Stimulated activated CD4-positive, alpha-beta T cell treated with anti-CD3 and anti-CD28 coated beads, Interleukin-15, amount 100 ng/mL, for 48 hours (primary cell): ENCODE data around the gene NTNG1.
"Not testable (repeated sequence)": the region's sequence is repeated elsewhere in the genome, so short reads cannot be mapped to it uniquely, and the experiment has no call there.

ENCODE experiments used
- DNase-seq, 2 donors: peaks; one replicate each; pipeline ENCODE4 v3.0.0-alpha.2; 2020; ENCODE audit warnings: low read depth in 2 of 2

Gene NTNG1

GRCh38 chr1:107140703-107141490 lies at the start of gene NTNG1:
Gene NTNG1, plus strand, starts transcription at chr1:107141039.
- no peak for DNase-seq

DNA sequence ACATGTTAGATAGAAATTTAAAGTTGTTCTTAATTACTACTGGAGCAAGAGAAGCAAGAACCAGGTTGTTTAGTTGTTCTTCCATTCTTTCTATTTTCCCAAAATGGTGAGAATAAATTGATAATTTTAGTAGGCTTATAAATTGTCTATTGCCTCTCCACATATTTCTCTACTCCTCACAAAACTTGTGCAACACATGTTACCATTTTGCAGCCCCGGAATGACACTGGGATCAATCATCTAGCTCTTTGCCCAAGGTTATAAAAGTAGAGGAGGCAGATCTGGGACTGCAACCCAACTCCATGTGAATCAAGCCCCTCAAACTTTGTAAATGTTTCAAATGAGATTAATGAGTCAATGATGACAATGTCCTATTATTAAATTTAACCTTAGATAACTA lies 49.4 kb upstream of the NTNG1 start:
- no peak for DNase-seq

- not testable (repeated sequence) for DNase-seq
These were observed 47.4 kb upstream of the NTNG1 start for GRCh38 chr1:107093395-107093794.

- DNase-seq, result no peak
These were observed 45.2 kb upstream of the NTNG1 start for GRCh38 chr1:107095647-107096046.

DNA sequence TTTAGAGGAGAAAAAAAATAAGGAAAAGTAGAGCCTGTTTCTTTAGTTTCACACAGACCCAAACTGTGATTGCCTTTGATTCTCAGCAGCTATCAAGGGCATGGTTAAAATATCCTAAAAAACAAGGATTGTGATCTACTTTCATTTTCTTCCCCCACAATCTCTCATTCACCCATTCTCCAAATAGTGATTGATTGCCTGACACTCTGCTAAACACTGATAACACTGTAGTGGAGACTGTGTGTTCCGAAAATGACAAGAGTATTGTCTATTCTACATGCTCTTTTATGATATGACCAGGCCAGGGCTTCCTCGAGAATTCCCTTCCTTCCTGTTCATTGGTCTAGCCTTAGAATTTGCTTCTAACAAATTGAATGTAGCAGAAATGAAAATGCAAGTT lies 44.1 kb upstream of the NTNG1 start:
- no peak for DNase-seq

DNA sequence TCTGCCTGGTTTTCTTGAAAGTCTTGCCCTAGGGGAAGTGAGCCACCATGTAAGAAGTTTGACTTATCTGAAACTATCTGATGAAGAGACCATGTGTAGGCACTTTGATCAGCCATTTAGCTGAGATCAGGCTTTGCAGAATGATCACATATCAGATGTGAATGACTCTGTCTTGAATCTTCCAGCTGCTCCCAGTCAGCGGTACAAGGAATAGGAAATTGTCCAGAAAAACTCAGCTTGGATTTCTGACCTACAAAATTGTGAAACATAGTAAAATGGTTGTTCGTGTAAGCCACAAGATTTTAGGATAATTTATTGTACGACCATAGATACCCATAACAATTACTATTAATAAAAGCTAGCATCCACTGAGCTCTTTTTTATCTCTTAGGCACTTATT lies 41.9 kb upstream of the NTNG1 start:
- no peak for DNase-seq

DNA sequence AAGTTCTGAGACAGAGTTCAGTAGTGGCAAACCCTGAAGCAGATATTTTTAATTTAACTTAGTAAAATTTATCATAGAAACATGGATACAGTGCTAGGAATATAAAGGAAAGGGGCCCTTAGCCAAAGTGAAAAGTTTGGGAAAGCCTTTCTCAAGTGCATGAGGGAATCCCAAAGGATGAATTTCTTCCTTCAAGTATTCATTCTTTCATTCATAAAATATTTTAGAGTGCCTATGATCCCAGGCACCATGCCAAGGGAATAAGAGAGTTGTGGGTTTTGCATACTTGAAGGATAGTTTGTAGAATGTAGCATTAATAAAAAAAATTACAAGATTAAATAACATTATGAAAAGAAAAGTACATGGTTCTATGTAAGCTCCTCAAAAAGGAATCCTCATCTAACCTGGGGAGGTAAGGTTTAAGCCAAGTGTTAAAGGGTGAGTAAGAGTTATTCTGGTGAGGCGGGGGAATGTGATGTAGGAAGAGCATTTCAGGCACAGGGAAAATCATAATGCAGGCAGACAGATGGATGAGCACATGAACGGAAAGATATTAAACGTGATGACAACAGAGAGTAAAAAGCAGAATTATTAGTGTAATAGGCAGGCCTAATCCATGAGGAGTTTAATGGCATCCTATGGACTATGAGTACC lies 40.4 kb upstream of the NTNG1 start:
- no peak for DNase-seq

- no peak for DNase-seq
These were observed 34.9 kb upstream of the NTNG1 start for GRCh38 chr1:107105914-107106313.

GRCh38 chr1:107110326-107110725 lies 30.5 kb upstream of the NTNG1 start:
- no peak for DNase-seq

- DNase-seq, result no peak
These were observed 24.5 kb upstream of the NTNG1 start for GRCh38 chr1:107116306-107116790.

GRCh38 chr1:107122225-107122624 lies 18.6 kb upstream of the NTNG1 start:
- no peak for DNase-seq

- no peak for DNase-seq
These were observed 17.1 kb upstream of the NTNG1 start for GRCh38 chr1:107123741-107124140.

DNA sequence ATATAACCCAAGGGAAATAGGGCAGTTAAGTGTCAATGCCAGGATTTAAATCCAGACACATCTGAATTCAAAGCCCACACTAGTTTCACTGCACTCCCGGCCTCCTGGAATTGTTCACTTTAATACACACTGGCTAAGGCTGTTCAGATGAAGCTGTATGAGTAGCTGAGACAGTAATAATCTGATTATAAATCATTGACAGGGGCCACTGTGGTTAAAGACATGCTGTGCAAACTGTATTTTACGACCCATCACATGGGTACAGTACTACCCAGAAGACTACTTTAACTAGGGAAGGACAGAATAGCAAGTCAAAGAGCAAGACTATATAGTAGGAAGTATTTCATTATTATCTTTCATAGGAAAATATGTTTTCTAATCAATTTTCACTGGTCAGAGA lies 16.1 kb upstream of the NTNG1 start:
- DNase-seq, result no peak

DNA sequence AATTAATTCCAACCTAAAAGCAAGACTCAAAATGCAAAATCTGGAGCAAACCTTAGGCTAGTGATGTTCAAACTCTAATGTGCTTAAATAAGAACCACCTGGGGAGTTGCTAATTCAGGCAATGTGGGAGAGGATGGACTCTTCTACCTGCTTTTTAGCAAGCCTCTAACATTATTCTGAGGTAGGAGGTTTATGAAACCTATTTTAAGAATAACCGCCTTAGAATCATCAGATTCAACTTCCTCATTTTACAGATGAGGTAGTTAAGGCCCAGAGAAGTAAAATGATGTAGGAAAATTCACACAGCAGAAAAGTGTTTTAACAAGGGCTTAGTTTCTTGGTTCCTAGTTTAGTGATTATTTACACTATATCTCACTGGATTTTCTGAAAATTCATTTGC lies 8.6 kb upstream of the NTNG1 start:
- no peak for DNase-seq

- no peak for DNase-seq
These were observed 8.1 kb upstream of the NTNG1 start for GRCh38 chr1:107132780-107133179.

- DNase-seq, result no peak
These were observed 5.4 kb upstream of the NTNG1 start for GRCh38 chr1:107135463-107135862.

DNA sequence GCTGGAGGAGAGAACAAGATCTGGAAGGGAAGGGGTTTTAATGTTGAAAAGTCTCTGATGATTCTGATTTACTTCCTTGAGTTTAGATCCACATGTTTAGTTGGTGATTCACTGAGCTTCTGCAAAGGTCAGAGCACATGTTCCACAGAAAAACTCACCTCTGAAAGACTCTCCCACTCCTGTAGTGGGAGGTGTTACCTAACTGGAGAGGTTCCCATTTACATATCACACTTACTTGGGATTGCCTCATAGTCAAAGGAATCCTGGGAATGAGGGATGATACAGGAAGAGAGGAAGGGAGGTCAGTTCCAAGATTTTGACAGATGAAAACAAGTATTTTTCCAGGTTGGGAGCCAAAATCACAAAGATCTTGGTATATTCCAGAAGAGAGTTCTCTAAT lies 2.7 kb upstream of the NTNG1 start:
- no peak for DNase-seq

DNA sequence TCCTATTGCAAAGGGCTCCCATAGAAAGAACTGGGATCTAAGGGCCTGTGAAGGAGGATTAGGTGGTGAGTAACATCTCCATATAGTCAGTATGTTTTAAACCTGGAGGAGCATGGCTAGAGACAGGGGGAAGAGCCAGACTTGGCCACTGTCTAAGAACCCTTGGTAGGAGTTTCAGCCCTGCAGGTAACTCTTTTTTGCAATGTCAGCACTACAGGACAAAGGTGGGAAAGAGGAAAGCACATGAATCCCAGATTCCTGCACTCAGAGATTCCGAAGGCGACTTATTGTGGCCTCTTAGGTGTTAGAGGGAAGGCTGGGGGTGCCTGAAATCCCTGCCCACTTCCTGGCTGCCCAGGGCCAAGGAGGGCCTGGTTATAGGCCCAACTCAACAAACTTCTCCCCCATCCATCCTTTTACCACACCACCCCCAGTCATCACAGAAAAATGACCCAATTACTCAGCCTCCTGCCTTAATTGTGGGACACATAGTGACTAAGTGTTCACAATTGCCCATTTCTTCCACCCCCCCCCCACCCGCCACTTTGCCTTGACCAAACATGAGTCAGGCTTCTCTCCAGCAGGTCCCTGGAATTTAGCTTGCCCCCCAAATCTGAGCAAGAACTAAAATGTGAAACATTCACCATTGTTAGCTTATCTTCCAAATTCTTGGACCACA lies 1.9 kb upstream of the NTNG1 start:
- DNase-seq, result no peak

DNA sequence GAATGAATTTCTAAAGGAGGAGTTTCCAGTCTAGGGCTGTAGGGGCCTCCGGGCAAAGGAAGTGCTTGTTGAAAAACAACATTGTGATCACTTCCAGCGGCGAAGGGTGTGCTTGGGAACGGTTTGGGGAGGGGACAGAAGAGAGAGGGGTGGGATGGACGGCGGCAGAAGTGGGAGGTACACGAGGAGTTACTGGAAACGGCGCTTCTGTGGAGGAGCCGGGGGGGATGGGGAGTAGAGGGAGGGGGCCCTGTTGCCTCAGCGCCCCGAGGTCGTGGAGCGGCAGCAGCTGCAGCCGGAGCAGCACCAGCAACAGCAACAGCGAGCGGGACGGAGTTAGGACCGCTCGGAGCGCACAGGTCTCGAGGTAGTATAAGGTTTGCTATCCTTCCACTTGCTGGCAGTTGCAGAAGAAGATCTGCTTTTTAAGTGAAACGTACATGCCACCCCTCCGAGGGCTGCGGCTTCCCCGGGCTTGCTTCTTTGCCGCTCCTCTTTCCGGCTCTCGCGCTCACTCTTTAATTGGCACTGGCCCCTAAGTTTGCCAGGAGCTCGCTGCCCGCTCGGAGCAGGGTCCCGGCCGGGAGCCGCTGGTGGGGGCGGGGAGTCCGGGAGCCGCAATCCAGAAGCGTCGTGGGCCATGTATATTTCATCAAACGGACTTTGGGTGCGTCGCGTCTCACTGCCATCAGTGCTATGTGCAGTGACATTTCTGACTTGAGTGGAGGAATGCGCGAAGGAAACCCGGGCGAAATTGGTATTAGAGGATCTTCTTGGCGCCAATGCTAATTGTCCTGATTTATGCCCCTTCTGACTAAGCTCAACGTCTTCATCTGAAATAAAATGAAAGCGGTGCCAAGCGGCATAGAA lies 771 bp upstream of the NTNG1 start:
- no peak for DNase-seq

DNA sequence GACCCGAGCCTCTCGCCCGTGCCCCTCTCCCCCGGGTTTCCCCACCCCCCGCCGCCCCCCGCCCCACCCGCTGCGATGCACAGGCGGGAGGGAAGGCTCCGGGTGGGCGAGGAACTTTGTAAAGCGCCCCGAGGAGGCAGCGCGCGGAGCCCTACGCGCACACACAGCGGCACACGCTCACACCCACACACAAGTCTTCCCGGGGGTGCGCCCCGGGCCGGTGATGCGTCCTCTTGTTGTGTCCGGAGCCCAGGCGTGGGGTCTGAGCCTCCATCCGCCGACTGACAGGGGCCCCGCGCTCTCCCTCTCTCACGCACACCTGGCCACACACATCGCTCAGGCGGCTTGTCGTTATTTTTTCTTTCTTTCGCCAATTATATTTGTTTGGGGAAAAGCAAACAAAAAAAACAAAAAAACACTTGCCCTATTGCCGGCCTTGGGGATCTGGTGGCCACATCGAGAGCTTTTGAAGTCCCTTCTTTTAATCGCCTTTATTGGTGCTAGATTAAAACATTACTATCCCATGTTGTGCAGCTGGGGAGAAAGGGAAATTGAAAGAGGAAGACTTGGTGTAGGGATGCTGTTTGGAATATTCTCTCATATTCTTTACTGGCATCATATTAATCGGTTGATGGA lies 770 bp downstream of the NTNG1 start:
- DNase-seq, result no peak

GRCh38 chr1:107142140-107142542 lies 1.3 kb downstream of the NTNG1 start:
- no peak for DNase-seq
